Erythroblast (primary cell): Measurements from ENCODE around the gene PRR11.

Experiments
- GATA1 ChIP-seq: IDR thresholded peaks from 2 replicates; pipeline ENCODE4 v1.6.1; 2011; ENCODE audit warnings: low read depth, mild to moderate bottlenecking, control low read depth, low read length, moderate library complexity
- POLR2A ChIP-seq: IDR thresholded peaks from 2 replicates; pipeline ENCODE4 v1.6.1; 2011; ENCODE audit warnings: mild to moderate bottlenecking, low read length

- TF ChIP-seq POLR2A (no peak), GATA1 (no peak)
Observed at GRCh38 chr17:59161477-59161876, 5.9 kb downstream of the PRR11 start.
